RPMI7951 (cell line): ENCODE results near the gene JAK1. TPM values are rescaled to one million over a fixed set of nuclear protein-coding genes. Genes with fewer than 3 reads are reported as not detected.
"Not testable (repeated sequence)": the region's sequence is repeated elsewhere in the genome, so short reads cannot be mapped to it uniquely, and the experiment has no call there.

ENCODE experiments used
- DNase-seq: peaks from one replicate; pipeline ENCODE4 v3.0.0-alpha.2; 2012; ENCODE audit warnings: low read depth
- total RNA-seq: library from RNA; depleted of rRNA; stranded (reverse); fragments of >200 nt; shearing (Covaris generic); gene quantifications from 2 replicates; pipeline ENCODE4 v1.2.3, GENCODE V29; 2014; rRNA removed

The JAK1 gene
- total RNA-seq: 59.0 and 72.1 TPM in 2 replicates

- peak; percentile 77 for DNase-seq
Observed at GRCh38 chr1:64966158-64966971, at the start of gene JAK1. Gene JAK1, minus strand, starts transcription at chr1:64966549. Its CDS starts 80,285 bp downstream, at chr1:64886264.

DNA sequence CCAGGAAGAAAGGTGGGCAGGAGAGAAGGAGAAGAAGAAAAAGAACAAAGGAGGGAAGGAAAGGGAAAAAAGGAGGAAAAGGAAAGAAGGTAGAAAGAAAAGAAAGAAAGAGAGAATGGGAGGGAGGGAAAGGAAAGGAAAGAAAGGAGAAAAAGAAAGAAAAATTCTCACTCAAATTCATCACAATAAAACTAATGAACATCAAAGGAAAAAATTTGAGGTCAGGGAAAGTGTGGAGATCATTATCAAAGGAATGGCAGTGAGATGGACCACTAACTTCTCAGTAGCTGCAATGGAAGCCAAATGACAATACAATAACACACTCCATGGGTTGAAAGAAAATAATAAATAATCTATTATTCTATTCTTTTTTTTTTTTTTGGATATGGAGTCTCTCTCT is 48.0 kb upstream of the JAK1 start:
- no peak for DNase-seq

- no peak for DNase-seq
Observed at GRCh38 chr1:65011983-65012382, 45.6 kb upstream of the JAK1 start.

DNA sequence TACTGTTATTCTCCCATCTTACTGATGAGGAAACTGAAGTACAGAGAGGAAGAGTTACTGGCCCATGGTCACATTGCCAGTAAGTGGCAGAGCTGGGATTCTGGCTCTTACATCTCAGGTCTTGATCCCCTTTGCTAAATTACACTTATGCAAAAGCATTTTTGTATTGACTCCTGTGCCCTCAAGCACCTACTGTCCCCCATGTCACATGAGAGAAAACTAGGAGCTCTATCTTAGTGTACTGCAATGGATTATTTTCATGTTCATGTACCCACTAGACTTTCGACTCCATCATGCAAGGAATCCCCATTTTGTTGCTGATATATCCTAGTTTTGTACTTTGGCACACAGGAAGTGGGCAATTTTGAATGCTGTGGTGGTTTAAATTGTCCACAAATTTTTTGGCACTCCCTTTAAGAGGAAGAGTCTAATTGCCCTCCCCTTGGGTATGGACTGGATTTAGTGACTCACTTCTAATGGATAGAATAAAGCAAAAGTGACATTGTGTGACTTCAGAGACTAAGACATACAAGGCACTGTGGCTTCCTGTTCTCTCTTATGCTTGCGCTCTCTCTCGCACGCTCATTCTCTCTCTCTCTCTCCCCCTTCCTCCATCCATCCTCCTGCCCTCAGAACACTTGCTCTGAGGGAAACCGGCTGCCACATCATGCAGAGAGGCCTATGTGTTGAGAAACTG is 43.5 kb upstream of the JAK1 start:
- peak; percentile 44 for DNase-seq

- DNase-seq: no peak
Observed at GRCh38 chr1:65009176-65009575, 42.8 kb upstream of the JAK1 start.

- DNase-seq: no peak
Observed at GRCh38 chr1:65006806-65007205, 40.5 kb upstream of the JAK1 start.

- DNase-seq: no peak
Observed at GRCh38 chr1:65003316-65003664, 36.9 kb upstream of the JAK1 start.

GRCh38 chr1:65002508-65003315 is 36.4 kb upstream of the JAK1 start:
- DNase-seq: peak; percentile 73

GRCh38 chr1:65002156-65002507 is 35.8 kb upstream of the JAK1 start:
- no peak for DNase-seq

DNA sequence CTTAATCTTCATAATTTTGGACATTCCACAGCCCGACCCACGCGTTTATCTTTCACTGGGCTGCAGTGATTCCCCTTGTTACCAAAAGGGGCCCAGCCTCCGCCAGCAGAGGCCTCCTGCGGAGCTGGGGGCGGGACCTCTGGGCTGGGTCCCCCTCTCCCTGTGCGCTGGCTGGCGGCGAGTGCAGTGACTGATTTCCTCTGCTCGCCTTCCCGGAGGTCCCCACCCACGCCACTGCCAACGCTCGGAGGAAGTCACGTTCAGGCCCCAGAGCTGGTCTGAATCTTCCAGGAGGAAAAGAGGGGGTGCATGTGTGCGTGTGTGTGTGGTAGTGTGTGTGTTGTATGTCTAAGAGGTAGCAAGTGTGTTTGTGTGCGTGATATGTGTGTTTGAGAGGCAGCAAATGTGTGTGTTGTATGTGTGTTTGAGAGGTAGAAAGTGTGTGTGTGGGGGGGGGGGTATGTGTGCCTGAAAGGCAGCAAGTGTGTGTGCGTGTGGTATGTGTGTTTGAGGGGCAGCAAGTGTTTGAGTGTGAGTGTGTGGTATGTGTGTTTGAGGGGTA is 35.0 kb upstream of the JAK1 start:
- DNase-seq: no peak

DNA sequence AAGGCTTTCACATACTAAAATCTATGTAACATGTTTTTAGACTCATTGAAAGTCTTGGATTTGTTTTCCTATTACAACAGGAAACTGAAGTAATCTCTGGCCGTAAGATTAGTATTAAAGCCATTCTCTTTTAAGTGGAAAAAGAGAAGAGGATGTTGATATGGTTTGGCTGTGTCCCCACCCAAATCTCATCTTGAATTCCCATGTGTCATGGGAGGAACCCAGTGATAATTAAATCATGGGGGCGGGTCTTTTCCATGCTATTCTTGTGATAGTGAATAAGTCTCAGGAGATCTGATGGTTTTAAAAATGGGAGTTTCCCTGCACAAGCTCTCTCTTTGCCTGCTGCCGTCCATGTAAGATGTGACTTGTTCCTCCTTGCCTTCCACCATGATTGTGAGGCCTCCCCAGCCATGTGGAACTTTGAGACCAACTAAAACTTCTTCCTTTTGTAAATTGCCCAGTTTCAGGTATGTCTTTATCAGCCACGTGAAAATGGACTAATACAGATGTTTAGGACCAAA is 32.1 kb upstream of the JAK1 start:
- DNase-seq: not testable (repeated sequence)

DNA sequence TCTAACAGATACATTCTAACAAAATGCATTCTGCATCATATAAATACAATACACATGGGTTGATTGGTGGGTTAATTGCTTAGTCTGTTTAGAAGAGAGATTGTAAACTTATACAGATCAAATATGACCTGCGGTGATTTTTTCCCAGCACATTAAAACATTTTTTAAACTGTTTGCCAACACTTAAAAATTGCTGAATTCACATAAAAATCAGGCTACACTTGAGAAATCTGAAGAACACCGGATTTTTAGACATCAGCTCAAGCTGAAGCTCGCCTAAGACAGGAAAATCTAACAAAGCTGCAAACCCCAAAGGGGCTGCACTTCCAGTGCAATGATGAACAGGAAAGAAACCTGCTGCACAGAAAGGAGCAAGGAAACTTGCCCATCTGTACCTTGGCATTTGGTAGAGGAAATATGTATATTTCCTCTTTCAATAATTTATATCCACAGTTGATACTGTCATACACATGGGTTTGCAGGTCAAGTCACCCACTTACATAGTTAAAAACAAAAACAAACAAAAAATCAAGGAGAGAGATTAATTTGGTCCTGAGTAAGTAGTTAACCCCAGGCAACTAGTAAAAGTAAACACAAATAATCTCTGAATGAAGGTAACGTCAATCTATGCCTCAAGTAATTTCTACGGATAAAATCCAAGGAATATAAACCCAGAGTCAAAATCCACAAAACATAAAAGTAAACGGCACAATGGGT is 30.4 kb upstream of the JAK1 start:
- DNase-seq: no peak

DNA sequence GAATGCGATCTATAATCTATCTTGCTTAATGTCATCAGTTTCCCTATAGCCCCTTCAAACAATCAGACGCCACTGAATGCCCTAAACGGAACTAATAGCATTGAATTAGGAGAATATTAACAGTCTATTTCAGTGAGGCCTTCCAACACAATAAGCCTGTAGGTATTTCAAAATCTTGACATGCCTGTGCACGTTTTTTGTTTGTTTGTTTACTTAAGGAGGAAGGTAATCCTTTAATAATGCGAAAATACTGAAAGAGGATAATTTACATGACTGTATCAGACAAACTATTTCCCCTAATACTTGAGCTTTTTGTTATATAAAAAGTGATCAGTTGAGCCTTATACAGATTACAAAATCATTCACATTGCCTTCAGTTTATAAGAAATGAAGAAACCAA is 29.0 kb upstream of the JAK1 start:
- DNase-seq: no peak

DNA sequence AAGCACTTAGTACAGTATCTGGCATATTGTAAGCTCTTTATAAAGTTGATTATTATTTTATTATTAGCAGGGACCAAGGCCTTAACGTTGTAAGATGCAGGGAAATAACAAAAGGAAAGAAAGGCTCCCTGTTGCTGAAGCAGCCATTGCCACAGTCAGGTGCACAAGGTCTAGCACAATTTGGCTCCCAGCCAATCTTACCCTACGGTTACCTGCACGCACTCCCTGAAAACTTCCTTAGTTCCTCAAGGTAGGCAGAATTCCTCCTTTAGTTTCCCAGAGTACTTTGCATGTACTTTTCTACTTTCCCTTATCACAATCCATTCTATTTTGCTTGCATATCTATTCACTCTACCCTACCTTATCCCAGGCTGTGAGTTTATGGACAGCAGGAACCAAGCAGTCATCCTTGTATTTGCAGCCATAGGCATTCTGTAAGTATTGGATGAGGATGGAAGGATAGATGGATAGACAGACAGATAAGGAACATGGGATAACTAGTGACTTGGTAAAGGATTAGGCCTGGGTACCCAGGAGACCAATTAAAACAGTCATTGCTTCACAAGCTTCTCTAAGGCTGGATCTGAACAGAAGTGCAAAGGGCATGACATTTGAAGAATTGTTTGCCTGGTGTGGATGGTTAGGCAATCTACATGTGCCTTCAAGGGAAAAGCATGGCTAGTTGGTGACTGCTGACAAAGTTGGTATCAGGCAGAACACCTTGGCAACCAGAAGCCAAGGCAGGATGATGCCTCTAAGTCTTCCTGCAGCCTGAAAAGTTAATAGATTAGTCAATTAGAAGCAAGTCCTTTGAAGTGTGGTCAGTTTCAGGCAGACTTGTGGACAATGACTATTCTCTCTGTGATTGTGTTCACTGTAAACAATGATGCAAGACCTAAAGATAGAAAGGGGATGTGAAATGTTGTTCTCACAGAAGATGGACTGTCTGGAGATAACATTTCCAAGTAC is 20.8 kb upstream of the JAK1 start:
- DNase-seq: no peak

DNA sequence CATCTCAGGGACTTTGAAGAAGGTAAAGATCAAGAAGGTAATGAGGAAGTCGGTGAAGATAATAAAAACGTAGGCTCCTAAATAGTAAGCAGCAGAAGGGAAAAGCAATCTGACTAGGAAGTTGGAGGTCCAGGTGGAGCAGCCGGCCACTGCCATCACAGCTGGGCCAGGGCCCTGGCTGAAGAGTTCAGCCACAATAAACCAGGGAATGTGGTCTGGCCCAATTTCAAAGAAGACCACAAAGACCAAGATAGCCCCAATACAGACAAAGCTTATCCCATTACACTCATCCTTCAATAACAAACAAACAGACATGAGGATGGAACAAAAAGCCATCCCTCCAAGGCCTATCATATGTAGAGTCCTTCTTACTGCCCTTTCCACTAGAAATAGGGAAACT is 18.4 kb upstream of the JAK1 start:
- peak; percentile 81 for DNase-seq

DNA sequence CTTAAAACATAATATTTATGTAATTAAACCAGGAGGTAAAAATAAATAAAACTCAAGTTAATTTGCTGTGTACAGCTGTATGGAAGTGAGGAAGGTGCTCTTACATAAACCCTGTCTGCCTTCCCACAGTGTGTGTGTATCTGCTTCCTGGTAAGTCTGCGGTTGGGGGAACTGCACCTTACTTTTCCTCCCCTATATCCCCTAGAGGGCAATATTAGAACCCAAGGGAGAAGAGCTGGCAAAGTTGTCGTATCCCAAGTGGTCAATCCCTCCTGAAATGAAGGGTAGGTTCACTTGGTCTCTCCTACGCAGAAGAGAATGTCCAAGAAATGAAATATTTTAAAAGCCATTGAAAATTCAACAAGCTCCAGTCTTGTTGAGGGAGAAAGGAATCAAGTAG is 17.8 kb upstream of the JAK1 start:
- no peak for DNase-seq

- peak; percentile 97 for DNase-seq
Observed at GRCh38 chr1:64983110-64983509, 16.8 kb upstream of the JAK1 start.

DNA sequence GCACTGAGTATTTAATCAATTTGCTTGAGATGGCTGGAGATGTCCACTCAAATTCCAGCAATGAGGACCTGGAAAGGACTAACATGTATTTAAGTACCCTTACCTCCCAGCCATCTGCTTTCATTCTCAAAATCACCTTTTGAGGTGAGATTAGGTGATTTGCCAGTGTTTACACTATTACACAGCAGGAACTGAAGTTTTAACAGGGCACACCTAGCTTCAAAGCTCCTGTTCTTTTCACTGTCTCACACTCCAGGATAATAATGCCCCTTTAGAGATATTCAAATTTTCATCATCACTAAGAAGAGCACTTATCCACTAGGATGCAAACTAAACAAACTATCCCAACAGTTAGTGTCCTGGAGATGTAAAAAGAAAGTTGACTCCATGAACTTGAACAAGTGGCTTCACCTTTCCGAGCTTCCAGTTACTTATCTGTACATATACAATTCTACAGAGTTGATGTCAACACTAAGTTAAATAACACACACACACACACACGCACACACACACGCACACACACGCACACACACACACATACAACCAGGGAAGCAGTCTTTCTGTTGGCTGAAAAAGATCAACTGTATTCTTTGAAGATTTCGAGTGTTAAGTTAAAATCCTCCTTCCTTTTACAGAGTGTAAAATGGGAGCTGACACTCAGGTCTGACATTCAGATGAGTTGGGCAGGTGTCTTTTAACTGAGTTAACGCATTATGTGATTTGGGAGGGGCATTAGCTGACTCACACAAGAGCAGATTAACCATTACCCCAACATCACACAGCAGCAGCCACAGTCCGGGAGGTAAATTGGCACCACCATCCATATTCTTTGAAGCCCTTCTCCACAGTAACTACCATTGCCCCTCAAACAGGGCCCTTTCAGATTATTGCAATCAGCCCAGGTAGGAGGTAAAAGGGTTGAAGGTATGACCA is 15.5 kb upstream of the JAK1 start:
- DNase-seq: no peak
